K562 (cell line): ENCODE data around the gene RPL27A. TPM values are rescaled to one million over a fixed set of nuclear protein-coding genes. Genes with fewer than 3 reads are reported as not detected.

Experiments
- ATAC-seq: fragments of 200-7000 bp; cut with Tn5 transposase; 3 replicates; pipeline ENCODE4 v1.9.1; 2020; ENCODE audit warnings: moderate library complexity
- BruUV-seq: library from RNA; stranded (reverse); fragments of 400-500 nt; replicated peaks from 2 replicates; lab custom pipeline; 2021; lab: Mats Ljungman, UMichigan
- CTCF ChIA-PET: fragments of 300-600 bp; formaldehyde crosslinking; extraction: SDS; loops from one replicate; lab custom pipeline; 2021; ENCODE audit warnings: low intra/inter-chr PET ratio; lab: Yijun Ruan, JAX
- POLR2A ChIA-PET: fragments of 300-600, 350-650 bp; sonication (Branson Sonifier 250); formaldehyde crosslinking; extraction: SDS; loops from one replicate; lab custom pipeline; 2021; ENCODE audit warnings: antibody characterized with exemption, inconsistent platforms; lab: Yijun Ruan, JAX
- DNase-seq, 4 experiments: peaks; one replicate each; pipeline versions ENCODE4 v3.0.0 to v3.0.0-alpha.2; 2011 to 2018; ENCODE audit warnings: low spot score in 3 of 4, mixed read lengths in 3 of 4; ENCODE audit errors: extremely low read depth in 1 of 4
- FAIRE-seq: peaks from 2 replicates; lab custom pipeline; 2011; peaks lifted over from hg19 to GRCh38; lab: Jason Lieb, UNC
- H2AFZ ChIP-seq: 2 replicates; pipeline ENCODE4 v1.6.0; 2011; ENCODE audit warnings: low read depth, low read length, control low read depth, inconsistent platforms
- H3K27ac ChIP-seq: fragments of 200-600 bp; 3 replicates; pipeline ENCODE4 v1.8.0; 2011; ENCODE audit warnings: low read depth, mild to moderate bottlenecking, control low read depth, inconsistent platforms, low read length, moderate library complexity, mixed read lengths; ENCODE audit errors: extremely low read depth
- H3K27me3 ChIP-seq, 2 experiments: fragments of 300-600 bp in 1 of 2; 2 replicates in 1 of 2; 3 replicates in 1 of 2; pipeline versions ENCODE4 v1.6.0 to v1.8.0; 2011; ENCODE audit warnings: inconsistent platforms in 2 of 2, low read length in 2 of 2, mild to moderate bottlenecking in 1 of 2, mixed read lengths in 1 of 2, moderate library complexity in 1 of 2; ENCODE audit not compliant: control insufficient read depth in 2 of 2, insufficient read depth in 2 of 2
- H3K36me3 ChIP-seq: fragments of 300-600 bp; 3 replicates; pipeline ENCODE4 v1.8.0; 2011; ENCODE audit warnings: mild to moderate bottlenecking, low read length, inconsistent platforms; ENCODE audit not compliant: control insufficient read depth, insufficient read depth
- H3K4me1 ChIP-seq, 2 experiments: fragments of 200-600 bp in 1 of 2; replicated peaks in 1 of 2; 2 replicates in 1 of 2; 3 replicates in 1 of 2; pipeline versions ENCODE4 v1.5.1 to v1.8.0; 2011; ENCODE audit warnings: inconsistent platforms in 2 of 2, low read length in 2 of 2, mild to moderate bottlenecking in 1 of 2, mixed read lengths in 1 of 2, moderate library complexity in 1 of 2; ENCODE audit not compliant: control insufficient read depth in 2 of 2, insufficient read depth in 2 of 2
- H3K4me2 ChIP-seq: 2 replicates; pipeline ENCODE4 v1.6.1; 2011; ENCODE audit warnings: low read length, control low read depth, inconsistent platforms, mixed read lengths; ENCODE audit not compliant: insufficient read depth
- H3K4me3 ChIP-seq: fragments of 200-600 bp; sonication (generic), shearing (Covaris generic); 2 replicates; pipeline ENCODE4 v1.5.1; 2016; ENCODE audit warnings: control low read depth, inconsistent platforms
- H3K79me2 ChIP-seq: fragments of 200-600 bp; 3 replicates; pipeline ENCODE4 v1.8.0; 2011; ENCODE audit warnings: low read length, inconsistent platforms; ENCODE audit not compliant: control insufficient read depth, insufficient read depth
- H3K9ac ChIP-seq, 2 experiments: 2 replicates each; pipeline versions ENCODE4 v1.6.0 to v1.6.1; 2011; ENCODE audit warnings: low read depth in 2 of 2, low read length in 2 of 2, control low read depth in 1 of 2, inconsistent platforms in 1 of 2, mild to moderate bottlenecking in 1 of 2, mixed read lengths in 1 of 2; ENCODE audit not compliant: insufficient read depth in 1 of 2
- H3K9me1 ChIP-seq: one replicate; pipeline ENCODE4 v1.6.0; 2011; ENCODE audit warnings: inconsistent platforms, mild to moderate bottlenecking, low read length, moderate library complexity; ENCODE audit not compliant: control insufficient read depth, insufficient read depth
- H3K9me3 ChIP-seq: replicated peaks from 2 replicates; pipeline ENCODE4 v1.5.1; 2011; ENCODE audit warnings: low read depth, low read length, inconsistent platforms; ENCODE audit not compliant: control insufficient read depth, insufficient read depth
- H4K20me1 ChIP-seq: replicated peaks from 2 replicates; pipeline ENCODE4 v1.6.1; 2011; ENCODE audit warnings: low read length, inconsistent platforms, mixed read lengths; ENCODE audit not compliant: control insufficient read depth, insufficient read depth
- BRCA1 ChIP-seq, 2 experiments: fragments of 450-650 bp in 1 of 2; sonication (generic) in 1 of 2; formaldehyde crosslinking in 1 of 2; IDR thresholded peaks; 2 replicates each; pipeline versions ENCODE4 v1.5.0 to v1.6.1; 2017 to 2020; ENCODE audit warnings: mild to moderate bottlenecking in 1 of 2, missing genetic modification reagents in 1 of 2
- CREB5 ChIP-seq: fragments of 250-450 bp; sonication (Bioruptor Pico); IDR thresholded peaks from 2 replicates; pipeline ENCODE4 v1.5.0; 2020; ENCODE audit warnings: mild to moderate bottlenecking
- MYBL2 ChIP-seq, 2 experiments: fragments of 450-650 bp in 1 of 2; sonication (generic) in 1 of 2; formaldehyde crosslinking in 1 of 2; IDR thresholded peaks; 2 replicates each; pipeline versions ENCODE4 v1.6.1 to v1.8.1; 2017 to 2022; ENCODE audit warnings: borderline replicate concordance in 1 of 2, inconsistent platforms in 1 of 2, low read depth in 1 of 2, mild to moderate bottlenecking in 1 of 2, missing genetic modification reagents in 1 of 2, moderate library complexity in 1 of 2
- ZSCAN29 ChIP-seq: fragments of 450-650 bp; IDR thresholded peaks from 2 replicates; pipeline ENCODE4 v1.6.1; 2017
- WGBS: fragments of 100-300 bp; shearing (Covaris generic); methylation state at CpG from one replicate; pipeline ENCODE4 v1.1.6; 2016; ENCODE audit warnings: low coverage, mixed read lengths; ENCODE audit not compliant: insufficient coverage; ENCODE audit errors: missing lambda C conversion rate; 5-methylcytosine and 5-hydroxymethylcytosine counted together
- in situ Hi-C: fragments of 300-500 bp; cut with MboI; formaldehyde crosslinking; loops from 4 replicates; pipeline ENCODE4 v1.15.0; 2018; ENCODE audit warnings: inconsistent platforms, mixed read lengths
- intact Hi-C: fragments of 100-400 bp; cut with micrococcal nuclease; formaldehyde crosslinking; loops from 2 replicates; pipeline ENCODE4 v1.14.2; 2022
- polyA plus RNA-seq, 8 experiments: library from polyadenylated mRNA; depleted of rRNA in 4 of 8; stranded (reverse) in 5 of 8; unstranded in 3 of 8; fragments of >200 nt; fragmentation: Nextera tagmentation in 2 of 8; fragmentation: Illumina TruSeq in 1 of 8; extraction: Ambion mirVana in 2 of 8; extraction: Trizol in 1 of 8; gene quantifications; 2 replicates each; pipeline versions ENCODE4 v1.2.1 to v1.2.3, GENCODE V29; 2011 to 2014; ENCODE audit warnings: inconsistent platforms in 1 of 8, missing spikeins in 1 of 8
- total RNA-seq, 7 experiments: library from RNA; depleted of rRNA in 6 of 7; stranded (reverse); fragments of >200 nt in 6 of 7; fragmentation: Illumina TruSeq in 2 of 7; extraction: Trizol in 2 of 7; gene quantifications; 2 replicates each; pipeline versions ENCODE4 v1.2.1 to v1.2.3, GENCODE V29; 2011 to 2021; ENCODE audit warnings: low replicate concordance in 1 of 7

RPL27A gene
- total and polyA plus RNA-seq, 9 of the 15 experiments (the other 6 are each of a cell fraction or from before 2014, with no cell fraction given): 790 to 4,241 (median 2,267) TPM

GRCh38 chr11:8714622-8715225, 32.1 kb downstream of the RPL27A start:
- Histone ChIP-seq H3K4me3 (no peak overlapping the region), H2AFZ (no peak overlapping the region), H3K36me3 (no peaks in the 10 kb centered on the region), H3K27ac (no peak overlapping the region), H3K9ac (no peak overlapping the region), H3K27me3 (peaks cover 39 to 79% of the 10 kb centered on the region in 2 experiments), H3K4me1 (peaks cover 5 to 11% of the 10 kb centered on the region in 2 experiments; a peak in 4 of 5 replicates), H3K9me3 (no peaks in the 10 kb centered on the region), H3K9me1 (no peaks in the 10 kb centered on the region), H3K4me2 (no peak overlapping the region), H3K79me2 (no peaks in the 10 kb centered on the region), H4K20me1 (peaks cover 5% of the 10 kb centered on the region; the same call in 1 of the 2 replicates)
- CTCF ChIA-PET: no interaction called here
- POLR2A ChIA-PET: interaction anchor here (0.6 to 2.0 kb wide), 6 partner anchors 11 to 963 kb away, joined by 3 to 4 read pairs (median 4); no protein-coding TSS in a partner anchor
- in situ Hi-C loops: no loop called here
- no peak for TF ChIP-seq ZSCAN29
- no peak for TF ChIP-seq BRCA1 (IDR thresholded peaks at IDR 0.05)
- no peak for TF ChIP-seq BRCA1 (CRISPR knock-in tag; IDR thresholded peaks at IDR 0.05)
- TF ChIP-seq CREB5: no peak
- no peak for TF ChIP-seq MYBL2 (IDR thresholded peaks at IDR 0.05; ENCODE audit: low read depth)
- no peak for TF ChIP-seq MYBL2 (CRISPR knock-in tag; IDR thresholded peaks at IDR 0.05; ENCODE audit: borderline replicate concordance)
- intact Hi-C loops: no loop called here
- FAIRE-seq (no peak), ATAC-seq (no peak), DNase-seq (no peak)
- 7% methylated on average over 4 of the region's 4 CpGs for WGBS
- no TSS peak for BruUV-seq
